ENCODE results near the gene HNRNPM. TPM values are rescaled to one million over a fixed set of nuclear protein-coding genes. Genes with fewer than 3 reads are reported as not detected.

HNRNPM gene
- total and polyA plus RNA-seq, 5 donors = 67.9 to 128 (median 115) TPM

- H3K4me1 ChIP-seq (ENCODE audit: control insufficient read depth, insufficient read depth, low read length) = peaks cover 7% of the 10 kb centered on the region
- no peak for ATAC-seq
Measured at GRCh38 chr19:8475005-8475404, 30.2 kb downstream of the HNRNPM start.

GRCh38 chr19:8476524-8476923 lies 31.7 kb downstream of the HNRNPM start:
- ATAC-seq = peak in 1 of 2 donors; percentile 26
- WGBS = 67% methylated on average over 8 of the region's 8 CpGs
- peaks cover 11% of the 10 kb centered on the region for H3K4me1 ChIP-seq (ENCODE audit: control insufficient read depth, insufficient read depth, low read length)
- no peaks in the 10 kb centered on the region for H3K27me3 ChIP-seq (ENCODE audit: control insufficient read depth, insufficient read depth)
- no peaks in the 10 kb centered on the region for H3K9me3 ChIP-seq (ENCODE audit: control insufficient read depth, low read length)
- intact Hi-C loops (cut with DNase I) = no loop called here
- H3K27ac ChIP-seq (ENCODE audit: low read length) = no peak overlapping the region
- no peak for DNase-seq
- no peak overlapping the region for H3K4me3 ChIP-seq (ENCODE audit: low read length)

More at GRCh38 chr19:8475005-8475404, 30.2 kb downstream of the HNRNPM start:
- Histone ChIP-seq H3K27me3 (ENCODE audit: control insufficient read depth, insufficient read depth) (no peaks in the 10 kb centered on the region), H3K27ac (ENCODE audit: low read length) (no peak overlapping the region), H3K9me3 (ENCODE audit: control insufficient read depth, low read length) (no peaks in the 10 kb centered on the region), H3K4me3 (ENCODE audit: low read length) (no peak overlapping the region)
- no peak for DNase-seq
- intact Hi-C loops (cut with DNase I) = no loop called here
- WGBS = 95% methylated on average over 1 of the region's 1 CpG

GRCh38 chr19:8477889-8478288 lies 33.1 kb downstream of the HNRNPM start:
- Histone ChIP-seq H3K27me3 (ENCODE audit: control insufficient read depth, insufficient read depth) (no peaks in the 10 kb centered on the region), H3K4me1 (ENCODE audit: control insufficient read depth, insufficient read depth, low read length) (peaks cover 11% of the 10 kb centered on the region), H3K9me3 (ENCODE audit: control insufficient read depth, low read length) (no peaks in the 10 kb centered on the region), H3K27ac (ENCODE audit: low read length) (no peak overlapping the region), H3K4me3 (ENCODE audit: low read length) (no peak overlapping the region)
- WGBS = 73% methylated on average over 4 of the region's 4 CpGs
- DNase-seq = no peak
- intact Hi-C loops (cut with DNase I) = no loop called here
- ATAC-seq = no peak

- Histone ChIP-seq H3K9me3 (ENCODE audit: control insufficient read depth, low read length) (no peaks in the 10 kb centered on the region), H3K4me1 (ENCODE audit: control insufficient read depth, insufficient read depth, low read length) (peaks cover 11% of the 10 kb centered on the region), H3K27ac (ENCODE audit: low read length) (no peak overlapping the region), H3K4me3 (ENCODE audit: low read length) (no peak overlapping the region), H3K27me3 (ENCODE audit: control insufficient read depth, insufficient read depth) (no peaks in the 10 kb centered on the region)
- WGBS = 49% methylated on average over 3 of the region's 3 CpGs
- DNase-seq = no peak
- peak in 1 of 2 donors; percentile 31 for ATAC-seq
- intact Hi-C loops (cut with DNase I) = no loop called here
Measured at GRCh38 chr19:8478598-8478997, 33.8 kb downstream of the HNRNPM start.

GRCh38 chr19:8481201-8481600 lies 36.4 kb downstream of the HNRNPM start:
- ATAC-seq (no peak), DNase-seq (peak in 1 of 3 donors; percentile 63)
- no peaks in the 10 kb centered on the region for H3K9me3 ChIP-seq (ENCODE audit: control insufficient read depth, low read length)
- no peak overlapping the region for H3K27ac ChIP-seq (ENCODE audit: low read length)
- 70% methylated on average over 11 of the region's 11 CpGs for WGBS
- no peaks in the 10 kb centered on the region for H3K27me3 ChIP-seq (ENCODE audit: control insufficient read depth, insufficient read depth)
- H3K4me3 ChIP-seq (ENCODE audit: low read length) = no peak overlapping the region
- intact Hi-C loops (cut with DNase I) = no loop called here
- H3K4me1 ChIP-seq (ENCODE audit: control insufficient read depth, insufficient read depth, low read length) = peaks cover 7% of the 10 kb centered on the region

- intact Hi-C loops (cut with DNase I) = no loop called here
- Histone ChIP-seq H3K4me1 (ENCODE audit: control insufficient read depth, insufficient read depth, low read length) (peaks cover 7% of the 10 kb centered on the region), H3K27me3 (ENCODE audit: control insufficient read depth, insufficient read depth) (no peaks in the 10 kb centered on the region), H3K4me3 (ENCODE audit: low read length) (no peak overlapping the region), H3K9me3 (ENCODE audit: control insufficient read depth, low read length) (no peaks in the 10 kb centered on the region), H3K27ac (ENCODE audit: low read length) (no peak overlapping the region)
- DNase-seq (no peak), ATAC-seq (no peak)
- 73% methylated on average over 6 of the region's 6 CpGs for WGBS
Measured at GRCh38 chr19:8481616-8482015, 36.8 kb downstream of the HNRNPM start.

GRCh38 chr19:8482696-8483095 lies 37.9 kb downstream of the HNRNPM start:
- DNase-seq (no peak), ATAC-seq (no peak)
- intact Hi-C loops (cut with DNase I) = no loop called here
- H3K27ac ChIP-seq (ENCODE audit: low read length) = no peak overlapping the region
- H3K4me1 ChIP-seq (ENCODE audit: control insufficient read depth, insufficient read depth, low read length) = peaks cover 7% of the 10 kb centered on the region
- H3K27me3 ChIP-seq (ENCODE audit: control insufficient read depth, insufficient read depth) = no peaks in the 10 kb centered on the region
- WGBS = 83% methylated on average over 11 of the region's 11 CpGs
- H3K4me3 ChIP-seq (ENCODE audit: low read length) = no peak overlapping the region
- no peaks in the 10 kb centered on the region for H3K9me3 ChIP-seq (ENCODE audit: control insufficient read depth, low read length)

- no peak overlapping the region for H3K27ac ChIP-seq (ENCODE audit: low read length)
- H3K4me1 ChIP-seq (ENCODE audit: control insufficient read depth, insufficient read depth, low read length) = peaks cover 7% of the 10 kb centered on the region
- no peaks in the 10 kb centered on the region for H3K9me3 ChIP-seq (ENCODE audit: control insufficient read depth, low read length)
- no peak overlapping the region for H3K4me3 ChIP-seq (ENCODE audit: low read length)
- WGBS = 86% methylated on average over 8 of the region's 8 CpGs
- ATAC-seq (no peak), DNase-seq (no peak)
- intact Hi-C loops (cut with DNase I) = no loop called here
- no peaks in the 10 kb centered on the region for H3K27me3 ChIP-seq (ENCODE audit: control insufficient read depth, insufficient read depth)
Measured at GRCh38 chr19:8483165-8483564, 38.4 kb downstream of the HNRNPM start.

- DNase-seq (peak; percentile 65 to 83 (median 80)), ATAC-seq (peak; percentile 30 to 48)
- WGBS = 83% methylated on average over 18 of the region's 18 CpGs
- Histone ChIP-seq H3K9me3 (ENCODE audit: control insufficient read depth, low read length) (no peaks in the 10 kb centered on the region), H3K27me3 (ENCODE audit: control insufficient read depth, insufficient read depth) (no peaks in the 10 kb centered on the region), H3K27ac (ENCODE audit: low read length) (no peak overlapping the region), H3K4me3 (ENCODE audit: low read length) (no peak overlapping the region), H3K4me1 (ENCODE audit: control insufficient read depth, insufficient read depth, low read length) (peaks cover 7% of the 10 kb centered on the region)
- intact Hi-C loops (cut with DNase I) = no loop called here
Measured at GRCh38 chr19:8484331-8484894, 39.6 kb downstream of the HNRNPM start.

GRCh38 chr19:8485561-8486371 lies 41.0 kb downstream of the HNRNPM start:
- Histone ChIP-seq H3K4me1 (ENCODE audit: control insufficient read depth, insufficient read depth, low read length) (peaks cover 4% of the 10 kb centered on the region), H3K9me3 (ENCODE audit: control insufficient read depth, low read length) (no peaks in the 10 kb centered on the region), H3K27ac (ENCODE audit: low read length) (no peak overlapping the region), H3K4me3 (ENCODE audit: low read length) (no peak overlapping the region), H3K27me3 (ENCODE audit: control insufficient read depth, insufficient read depth) (no peaks in the 10 kb centered on the region)
- intact Hi-C loops (cut with DNase I) = no loop called here
- 97% methylated on average over 62 of the region's 62 CpGs for WGBS
- DNase-seq = no peak
- peak in 1 of 2 donors; percentile 5 for ATAC-seq

GRCh38 chr19:8486661-8487136 lies 41.9 kb downstream of the HNRNPM start:
- Histone ChIP-seq H3K4me1 (ENCODE audit: control insufficient read depth, insufficient read depth, low read length) (no peaks in the 10 kb centered on the region), H3K9me3 (ENCODE audit: control insufficient read depth, low read length) (no peaks in the 10 kb centered on the region), H3K27ac (ENCODE audit: low read length) (no peak overlapping the region), H3K27me3 (ENCODE audit: control insufficient read depth, insufficient read depth) (no peaks in the 10 kb centered on the region), H3K4me3 (ENCODE audit: low read length) (no peak overlapping the region)
- intact Hi-C loops (cut with DNase I) = no loop called here
- no peak for ATAC-seq
- no peak for DNase-seq
- 87% methylated on average over 16 of the region's 16 CpGs for WGBS

Data from right cardiac atrium (tissue), 5 donors.